IMR-90 (cell line): Measurements from ENCODE around the gene TUSC2. TPM values are rescaled to one million over a fixed set of nuclear protein-coding genes. Genes with fewer than 3 reads are reported as not detected.

Source experiments
- ATAC-seq: fragments of 200-7000 bp; cut with Tn5 transposase; 2 replicates; pipeline ENCODE4 v1.9.1; 2020; ENCODE audit warnings: low read depth, mild to moderate bottlenecking, moderate library complexity
- BruUV-seq: library from RNA; stranded (reverse); fragments of 400-500 nt; replicated peaks from 2 replicates; lab custom pipeline; 2021; lab: Mats Ljungman, UMichigan
- CTCF ChIA-PET: fragments of 300-600 bp; formaldehyde crosslinking; extraction: SDS; loops from one replicate; lab custom pipeline; 2021; ENCODE audit warnings: antibody characterized with exemption; lab: Yijun Ruan, JAX
- POLR2A ChIA-PET: fragments of 300-600 bp; sonication (Branson Sonifier 250); formaldehyde crosslinking; loops from one replicate; lab custom pipeline; 2022; ENCODE audit warnings: antibody characterized with exemption; ENCODE audit not compliant: unreplicated experiment; lab: Charles Lee
- DNase-seq: peaks from one replicate; pipeline ENCODE4 v3.0.0; 2013
- H2AFZ ChIP-seq: replicated peaks from 2 replicates; pipeline ENCODE3; 2013; ENCODE audit warnings: low read length, mild to moderate bottlenecking; ENCODE audit not compliant: poor library complexity
- H2AK5ac ChIP-seq: 2 replicates; pipeline ENCODE4 v1.6.1; 2013; ENCODE audit warnings: low read depth, low read length, inconsistent platforms
- H2AK9ac ChIP-seq: replicated peaks from 2 replicates; pipeline ENCODE3; 2013; ENCODE audit warnings: mild to moderate bottlenecking, low read depth, low read length, moderate library complexity; ENCODE audit not compliant: poor library complexity
- H2BK120ac ChIP-seq: 2 replicates; pipeline ENCODE4 v1.6.1; 2013; ENCODE audit warnings: low read depth, low read length, inconsistent platforms
- H2BK15ac ChIP-seq: 3 replicates; pipeline ENCODE4 v1.6.1; 2013; ENCODE audit warnings: low read depth, low read length, inconsistent platforms
- H2BK20ac ChIP-seq: 2 replicates; pipeline ENCODE4 v1.6.1; 2013; ENCODE audit warnings: low read depth, mild to moderate bottlenecking, inconsistent platforms, low read length, moderate library complexity
- H2BK5ac ChIP-seq: 2 replicates; pipeline ENCODE4 v1.6.1; 2013; ENCODE audit warnings: mild to moderate bottlenecking, low read depth, low read length, inconsistent platforms; ENCODE audit not compliant: poor library complexity, severe bottlenecking
- H3K14ac ChIP-seq: replicated peaks from 2 replicates; pipeline ENCODE4 v1.6.1; 2013; ENCODE audit warnings: low read depth, low read length, inconsistent platforms
- H3K18ac ChIP-seq: 2 replicates; pipeline ENCODE4 v1.6.1; 2013; ENCODE audit warnings: low read depth, low read length, control low read depth
- H3K23ac ChIP-seq: 2 replicates; pipeline ENCODE4 v1.6.1; 2013; ENCODE audit warnings: low read depth, low read length, inconsistent platforms
- H3K27ac ChIP-seq: 2 replicates; pipeline ENCODE4 v1.5.1; 2013; ENCODE audit warnings: mild to moderate bottlenecking, control low read depth, low read length; ENCODE audit not compliant: insufficient read depth
- H3K27me3 ChIP-seq: 2 replicates; pipeline ENCODE4 v1.6.1; 2013; ENCODE audit warnings: low read length; ENCODE audit not compliant: control insufficient read depth, insufficient read depth
- H3K36me3 ChIP-seq: 2 replicates; pipeline ENCODE4 v1.6.1; 2013; ENCODE audit warnings: low read length, mixed read lengths; ENCODE audit not compliant: control insufficient read depth, insufficient read depth
- H3K4ac ChIP-seq: 2 replicates; pipeline ENCODE4 v1.6.1; 2013; ENCODE audit warnings: low read depth, low read length, inconsistent platforms
- H3K4me1 ChIP-seq: 2 replicates; pipeline ENCODE4 v1.6.1; 2013; ENCODE audit warnings: low read length, mixed read lengths; ENCODE audit not compliant: control insufficient read depth, insufficient read depth
- H3K4me2 ChIP-seq: 2 replicates; pipeline ENCODE4 v1.6.1; 2013; ENCODE audit warnings: low read depth, mild to moderate bottlenecking, control low read depth, low read length, moderate library complexity
- H3K4me3 ChIP-seq: 2 replicates; pipeline ENCODE4 v1.5.1; 2013; ENCODE audit warnings: low read depth, mild to moderate bottlenecking, control low read depth, low read length, moderate library complexity; ENCODE audit not compliant: insufficient read depth
- H3K56ac ChIP-seq: 2 replicates; pipeline ENCODE4 v1.6.1; 2013; ENCODE audit warnings: low read length, inconsistent platforms; ENCODE audit not compliant: insufficient read depth; ENCODE audit errors: extremely low read depth
- H3K79me1 ChIP-seq, 2 experiments: 2 replicates each; pipeline ENCODE4 v1.6.1; 2013; ENCODE audit warnings: low read length in 2 of 2, inconsistent platforms in 1 of 2, low read depth in 1 of 2
- H3K9ac ChIP-seq: 2 replicates; pipeline ENCODE4 v1.6.1; 2013; ENCODE audit warnings: low read depth, low read length, control low read depth
- H3K9me1 ChIP-seq: 2 replicates; pipeline ENCODE4 v1.6.1; 2013; ENCODE audit warnings: low read length, inconsistent platforms; ENCODE audit not compliant: insufficient read depth
- H3K9me3 ChIP-seq: 2 replicates; pipeline ENCODE4 v1.6.1; 2013; ENCODE audit warnings: low read length; ENCODE audit not compliant: control insufficient read depth, insufficient read depth
- H4K20me1 ChIP-seq: 2 replicates; pipeline ENCODE4 v1.6.1; 2013; ENCODE audit warnings: low read length, inconsistent platforms; ENCODE audit not compliant: insufficient read depth
- H4K5ac ChIP-seq: 2 replicates; pipeline ENCODE4 v1.6.1; 2013; ENCODE audit warnings: mild to moderate bottlenecking, low read depth, low read length, control low read depth
- H4K8ac ChIP-seq, 2 experiments: 2 replicates each; pipeline ENCODE4 v1.6.1; 2013; ENCODE audit warnings: low read depth in 2 of 2, low read length in 2 of 2, control low read depth in 1 of 2, inconsistent platforms in 1 of 2
- H4K91ac ChIP-seq: 2 replicates; pipeline ENCODE4 v1.6.1; 2013; ENCODE audit warnings: low read depth, low read length, inconsistent platforms; ENCODE audit not compliant: insufficient read depth
- BHLHE40 ChIP-seq: fragments of 150-350 bp; IDR thresholded peaks from 2 replicates; pipeline ENCODE4 v1.6.1; 2016; ENCODE audit warnings: mild to moderate bottlenecking, low read depth, low read length
- CEBPB ChIP-seq: IDR thresholded peaks from 2 replicates; pipeline ENCODE4 v1.6.1; 2012; ENCODE audit warnings: low read depth, low read length, improper control_type of control experiment
- FOS ChIP-seq: fragments of 150-350 bp; IDR thresholded peaks from 2 replicates; pipeline ENCODE4 v1.6.1; 2016; ENCODE audit warnings: low read depth, low read length
- MAFK ChIP-seq: IDR thresholded peaks from 2 replicates; pipeline ENCODE4 v1.6.1; 2012; ENCODE audit warnings: low read depth, low read length, improper control_type of control experiment
- MAZ ChIP-seq: IDR thresholded peaks from 2 replicates; pipeline ENCODE4 v1.6.1; 2012; ENCODE audit warnings: low read depth, mild to moderate bottlenecking, low read length, improper control_type of control experiment, moderate library complexity, borderline replicate concordance
- MXI1 ChIP-seq: IDR thresholded peaks from 2 replicates; pipeline ENCODE4 v1.6.1; 2012; ENCODE audit warnings: low read depth, mild to moderate bottlenecking, low read length, moderate library complexity, borderline replicate concordance
- NFE2L2 ChIP-seq: fragments of 150-350 bp; IDR thresholded peaks from 2 replicates; pipeline ENCODE4 v1.6.1; 2016; ENCODE audit warnings: low read depth, mild to moderate bottlenecking, low read length
- POLR2A ChIP-seq: IDR thresholded peaks from 2 replicates; pipeline ENCODE4 v1.6.1; 2012; ENCODE audit warnings: mild to moderate bottlenecking, low read depth, low read length
- RAD21 ChIP-seq: IDR thresholded peaks from 2 replicates; pipeline ENCODE4 v1.6.1; 2012; ENCODE audit warnings: low read length, improper control_type of control experiment
- RCOR1 ChIP-seq: IDR thresholded peaks from 2 replicates; pipeline ENCODE4 v1.6.1; 2012; ENCODE audit warnings: mild to moderate bottlenecking, low read length, improper control_type of control experiment; ENCODE audit not compliant: insufficient replicate concordance
- SMC3 ChIP-seq: fragments of 150-350 bp; IDR thresholded peaks from 2 replicates; pipeline ENCODE4 v1.6.1; 2016; ENCODE audit warnings: low read depth, mild to moderate bottlenecking, antibody characterized with exemption, low read length, moderate library complexity
- WGBS, 2 experiments: methylation state at CpG; one replicate each; pipeline versions ENCODE4 v1.1.5 to v1.1.7; 2013; ENCODE audit warnings: missing lambda C conversion rate in 2 of 2; ENCODE audit not compliant: insufficient read length in 1 of 2; ENCODE audit errors: extremely low coverage in 2 of 2; 5-methylcytosine and 5-hydroxymethylcytosine counted together
- dilution Hi-C: fragments of 300-500 bp; cut with HindIII; formaldehyde crosslinking; loops from one replicate; pipeline ENCODE4 v1.14.3; 2018; ENCODE audit warnings: low sequenced_read_pairs; ENCODE audit not compliant: unreplicated experiment
- in situ Hi-C: fragments of 300-500 bp; cut with MboI; formaldehyde crosslinking; loops from 3 replicates; pipeline ENCODE4 v1.14.3; 2019; ENCODE audit warnings: low sequenced_read_pairs, inconsistent platforms, mixed read lengths
- intact Hi-C: fragments of 100-400 bp; cut with micrococcal nuclease; formaldehyde crosslinking; loops from 2 replicates; pipeline ENCODE4 v1.10.0; 2022
- polyA plus RNA-seq, 3 experiments: library from polyadenylated mRNA; depleted of rRNA; stranded (reverse); fragments of >200 nt; gene quantifications; 2 replicates each; pipeline ENCODE4 v1.2.3, GENCODE V29; 2012; ENCODE audit warnings: low replicate concordance in 1 of 3
- total RNA-seq: library from RNA; depleted of rRNA; stranded (reverse); fragments of >200 nt; gene quantifications from 2 replicates; pipeline ENCODE4 v1.2.3, GENCODE V29; 2012
- TF ChIP-seq, protein P1 (sequence below): conservative IDR thresholded peaks from 2 replicates; pipeline ENCODE4 v1.5.1; 2012; ENCODE audit warnings: mild to moderate bottlenecking, low read depth, low read length, improper control_type of control experiment

TUSC2 gene
- total and polyA plus RNA-seq, 2 of the 4 experiments (the other 2 are of a cell fraction) = 13.4 to 24.0 TPM

DNA sequence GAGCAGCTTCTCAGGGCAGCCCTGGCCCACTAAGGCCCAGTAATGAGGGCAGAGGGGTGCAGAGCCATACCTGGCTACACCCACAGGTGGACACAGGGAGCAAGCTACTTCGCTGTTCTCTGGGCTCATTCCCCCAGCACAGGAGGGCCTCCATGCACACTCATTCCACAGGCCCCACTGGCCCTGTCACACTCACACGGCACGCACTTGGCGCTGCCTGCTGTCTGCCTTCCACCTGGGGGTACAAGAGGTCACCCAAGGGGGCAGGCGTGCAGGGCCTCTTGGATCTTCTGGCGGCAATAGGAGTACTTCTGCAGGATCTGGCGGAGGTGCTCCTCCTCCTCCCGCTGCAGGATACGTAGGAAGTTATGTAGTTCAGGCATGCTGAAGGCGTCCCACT is 2.3 kb upstream of the TUSC2 start:
- Histone ChIP-seq H2BK15ac (no peak overlapping the region), H3K18ac (no peak overlapping the region), H3K36me3 (peaks cover 36% of the 10 kb centered on the region), H3K27me3 (no peaks in the 10 kb centered on the region), H2BK20ac (no peak overlapping the region), H3K4ac (no peak overlapping the region), H3K23ac (no peak overlapping the region), H3K4me2 (no peak overlapping the region), H4K91ac (no peak overlapping the region), H3K9me1 (peaks cover 12% of the 10 kb centered on the region), H2AK5ac (no peak overlapping the region), H2AK9ac (no peak overlapping the region), H3K9me3 (no peaks in the 10 kb centered on the region), H2AFZ (no peak overlapping the region), H3K14ac (no peak overlapping the region), H3K4me1 (peaks cover 16% of the 10 kb centered on the region), H3K56ac (no peak overlapping the region), H2BK5ac (no peak overlapping the region), H4K5ac (no peak overlapping the region), H3K27ac (no peak overlapping the region), H2BK120ac (no peak overlapping the region), H3K4me3 (no peak overlapping the region), H4K20me1 (peaks cover 44% of the 10 kb centered on the region), H3K9ac (no peak overlapping the region), H4K8ac (no peak overlapping the region), H3K79me1 (peaks cover 34 to 60% of the 10 kb centered on the region in 2 experiments)
- in situ Hi-C loops = loop anchor here (25.0 kb wide), 3 partner anchors 1057 to 1832 kb away; partner anchors contain the start of genes ABHD14B, GPR62, MANF and PCBP4
- DNase-seq = no peak
- dilution Hi-C loops = no loop called here
- ATAC-seq = no peak
- TF ChIP-seq SMC3 (no peak), NFE2L2 (no peak), MXI1 (no peak), MAZ (no peak), RAD21 (no peak), BHLHE40 (no peak), FOS (no peak), POLR2A (no peak), CEBPB (no peak), RCOR1 (no peak), MAFK (no peak)
- TF ChIP-seq, protein P1, sequence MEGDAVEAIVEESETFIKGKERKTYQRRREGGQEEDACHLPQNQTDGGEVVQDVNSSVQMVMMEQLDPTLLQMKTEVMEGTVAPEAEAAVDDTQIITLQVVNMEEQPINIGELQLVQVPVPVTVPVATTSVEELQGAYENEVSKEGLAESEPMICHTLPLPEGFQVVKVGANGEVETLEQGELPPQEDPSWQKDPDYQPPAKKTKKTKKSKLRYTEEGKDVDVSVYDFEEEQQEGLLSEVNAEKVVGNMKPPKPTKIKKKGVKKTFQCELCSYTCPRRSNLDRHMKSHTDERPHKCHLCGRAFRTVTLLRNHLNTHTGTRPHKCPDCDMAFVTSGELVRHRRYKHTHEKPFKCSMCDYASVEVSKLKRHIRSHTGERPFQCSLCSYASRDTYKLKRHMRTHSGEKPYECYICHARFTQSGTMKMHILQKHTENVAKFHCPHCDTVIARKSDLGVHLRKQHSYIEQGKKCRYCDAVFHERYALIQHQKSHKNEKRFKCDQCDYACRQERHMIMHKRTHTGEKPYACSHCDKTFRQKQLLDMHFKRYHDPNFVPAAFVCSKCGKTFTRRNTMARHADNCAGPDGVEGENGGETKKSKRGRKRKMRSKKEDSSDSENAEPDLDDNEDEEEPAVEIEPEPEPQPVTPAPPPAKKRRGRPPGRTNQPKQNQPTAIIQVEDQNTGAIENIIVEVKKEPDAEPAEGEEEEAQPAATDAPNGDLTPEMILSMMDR = no peak
- no CpG with 5 or more reads among the region's 10 CpGs for WGBS, 2 experiments
- intact Hi-C loops = no loop called here
- ChIA-PET POLR2A (no interaction called here), CTCF (no interaction called here)
- no TSS peak for BruUV-seq
